MM.1S (cell line): ENCODE data around the gene SURF6.

ENCODE experiments used
- EZH2 ChIP-seq: fragments of 300-600 bp; sonication (generic); optimal IDR thresholded peaks from 2 replicates; pipeline ENCODE3; 2017; ENCODE audit warnings: low read depth, mild to moderate bottlenecking, antibody characterized with exemption, low read length, mixed read lengths
- EZH2phosphoT487 ChIP-seq: fragments of 300-600 bp; sonication (generic); IDR thresholded peaks from 2 replicates; pipeline ENCODE4 v1.6.1; 2018; ENCODE audit warnings: antibody characterized with exemption, low read length
- TF ChIP-seq, protein P1 (sequence below): fragments of 300-600 bp; sonication (generic); IDR thresholded peaks from 2 replicates; pipeline ENCODE4 v1.5.1; 2016; ENCODE audit warnings: antibody characterized with exemption, low read length, mixed read lengths

DNA sequence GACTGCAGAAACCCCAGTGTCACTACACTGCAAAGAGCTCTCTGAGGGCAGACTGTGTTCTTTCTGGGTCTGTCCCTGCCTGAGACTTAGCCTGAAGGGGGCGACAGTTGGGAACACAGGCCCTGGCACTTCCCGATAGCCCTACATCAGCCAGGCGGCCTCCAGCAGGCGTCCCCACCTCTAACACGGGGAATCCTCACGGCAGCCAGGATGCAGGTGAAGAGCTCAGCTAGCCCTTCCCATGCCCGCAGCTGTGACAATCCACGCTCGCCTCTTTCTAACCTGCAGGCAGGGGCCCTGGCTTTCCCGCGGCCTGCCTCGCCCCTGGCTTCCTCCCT, 6.0 kb upstream of the SURF6 start:
- TF ChIP-seq, protein P1, sequence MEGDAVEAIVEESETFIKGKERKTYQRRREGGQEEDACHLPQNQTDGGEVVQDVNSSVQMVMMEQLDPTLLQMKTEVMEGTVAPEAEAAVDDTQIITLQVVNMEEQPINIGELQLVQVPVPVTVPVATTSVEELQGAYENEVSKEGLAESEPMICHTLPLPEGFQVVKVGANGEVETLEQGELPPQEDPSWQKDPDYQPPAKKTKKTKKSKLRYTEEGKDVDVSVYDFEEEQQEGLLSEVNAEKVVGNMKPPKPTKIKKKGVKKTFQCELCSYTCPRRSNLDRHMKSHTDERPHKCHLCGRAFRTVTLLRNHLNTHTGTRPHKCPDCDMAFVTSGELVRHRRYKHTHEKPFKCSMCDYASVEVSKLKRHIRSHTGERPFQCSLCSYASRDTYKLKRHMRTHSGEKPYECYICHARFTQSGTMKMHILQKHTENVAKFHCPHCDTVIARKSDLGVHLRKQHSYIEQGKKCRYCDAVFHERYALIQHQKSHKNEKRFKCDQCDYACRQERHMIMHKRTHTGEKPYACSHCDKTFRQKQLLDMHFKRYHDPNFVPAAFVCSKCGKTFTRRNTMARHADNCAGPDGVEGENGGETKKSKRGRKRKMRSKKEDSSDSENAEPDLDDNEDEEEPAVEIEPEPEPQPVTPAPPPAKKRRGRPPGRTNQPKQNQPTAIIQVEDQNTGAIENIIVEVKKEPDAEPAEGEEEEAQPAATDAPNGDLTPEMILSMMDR: no peak
- TF ChIP-seq EZH2phosphoT487 (no peak), EZH2 (no peak)
